ENCODE results near the gene BSN.
"Not testable (repeated sequence)": the region's sequence is repeated elsewhere in the genome, so short reads cannot be mapped to it uniquely, and the experiment has no call there.

BSN gene

GRCh38 chr3:49689908-49690624, 135.8 kb downstream of the BSN start:
- not testable (repeated sequence) for H4K91ac ChIP-seq (ENCODE audit: low read length); H3K14ac ChIP-seq (ENCODE audit: low read length in 2 of 2); H3K23ac ChIP-seq (ENCODE audit: low read length in 2 of 2); H3K36me3 ChIP-seq (ENCODE audit: control insufficient read depth in 1 of 2, insufficient read depth in 2 of 2, low read depth in 1 of 2, low read length in 2 of 2); H2AK5ac ChIP-seq (ENCODE audit: low read length, severe bottlenecking); H3K9me3 ChIP-seq (ENCODE audit: control insufficient read depth, low read length); H2BK12ac ChIP-seq (ENCODE audit: low read length in 2 of 2); H3K27me3 ChIP-seq (ENCODE audit: control insufficient read depth in 1 of 2, insufficient read depth in 1 of 2, low read length in 2 of 2); H2BK120ac ChIP-seq (ENCODE audit: low read depth, low read length); H3K18ac ChIP-seq (ENCODE audit: low read depth in 1 of 2, low read length in 2 of 2); H2BK5ac ChIP-seq (ENCODE audit: low read depth, low read length, poor library complexity, severe bottlenecking); H2BK15ac ChIP-seq (ENCODE audit: low read depth, poor library complexity, severe bottlenecking); H3K27ac ChIP-seq (ENCODE audit: low read length, poor library complexity, severe bottlenecking)
- Histone ChIP-seq H4K8ac (ENCODE audit: low read length) (peak overlapping the region; percentile 83), H3K9ac (ENCODE audit: low read length) (peak overlapping the region; percentile 95), H3K4me1 (ENCODE audit: control insufficient read depth, insufficient read depth, low read depth, low read length) (peaks cover 24% of the 10 kb centered on the region), H3K4me2 (ENCODE audit: low read length, poor library complexity, severe bottlenecking) (peak overlapping the region; percentile 96), H3K4me3 (ENCODE audit: insufficient read depth in 1 of 2, low read depth in 1 of 2, low read length in 2 of 2) (peak overlapping the region; percentile 96 to 99), H3K79me1 (replicated peaks; ENCODE audit: low read length, poor library complexity, severe bottlenecking) (peaks cover 15% of the 10 kb centered on the region), H2AFZ (ENCODE audit: low read depth, low read length) (peak overlapping the region; percentile 96), H3K4ac (ENCODE audit: low read depth in 1 of 2, low read length in 2 of 2) (peak overlapping the region; percentile 21 to 97)
- peak; percentile 18 for DNase-seq
- WGBS: 18% methylated on average over 16 of the region's 16 CpGs

- not testable (repeated sequence) for H3K36me3 ChIP-seq (ENCODE audit: control insufficient read depth in 1 of 2, insufficient read depth in 2 of 2, low read depth in 1 of 2, low read length in 2 of 2); H3K27ac ChIP-seq (ENCODE audit: low read length, poor library complexity, severe bottlenecking); H4K8ac ChIP-seq (ENCODE audit: low read length); H2BK12ac ChIP-seq (ENCODE audit: low read length in 2 of 2); H3K4ac ChIP-seq (ENCODE audit: low read depth in 1 of 2, low read length in 2 of 2); H3K9me3 ChIP-seq (ENCODE audit: control insufficient read depth, low read length); H3K18ac ChIP-seq (ENCODE audit: low read depth in 1 of 2, low read length in 2 of 2); H3K4me3 ChIP-seq (ENCODE audit: insufficient read depth in 1 of 2, low read depth in 1 of 2, low read length in 2 of 2); DNase-seq; H3K27me3 ChIP-seq (ENCODE audit: control insufficient read depth in 1 of 2, insufficient read depth in 1 of 2, low read length in 2 of 2); H2AK5ac ChIP-seq (ENCODE audit: low read length, severe bottlenecking); H2BK5ac ChIP-seq (ENCODE audit: low read depth, low read length, poor library complexity, severe bottlenecking); H3K14ac ChIP-seq (ENCODE audit: low read length in 2 of 2); H2AFZ ChIP-seq (ENCODE audit: low read depth, low read length); H3K23ac ChIP-seq (ENCODE audit: low read length in 2 of 2); H4K91ac ChIP-seq (ENCODE audit: low read length); H2BK15ac ChIP-seq (ENCODE audit: low read depth, poor library complexity, severe bottlenecking); H3K4me2 ChIP-seq (ENCODE audit: low read length, poor library complexity, severe bottlenecking); H2BK120ac ChIP-seq (ENCODE audit: low read depth, low read length); H3K9ac ChIP-seq (ENCODE audit: low read length)
- WGBS: 92% methylated on average over 3 of the region's 3 CpGs
- Histone ChIP-seq H3K4me1 (ENCODE audit: control insufficient read depth, insufficient read depth, low read depth, low read length) (peaks cover 21% of the 10 kb centered on the region), H3K79me1 (replicated peaks; ENCODE audit: low read length, poor library complexity, severe bottlenecking) (peaks cover 15% of the 10 kb centered on the region)
Observed at GRCh38 chr3:49690856-49691255, 136.6 kb downstream of the BSN start.

GRCh38 chr3:49691481-49691880, 137.2 kb downstream of the BSN start:
- H3K36me3 ChIP-seq (ENCODE audit: control insufficient read depth in 1 of 2, insufficient read depth in 2 of 2, low read depth in 1 of 2, low read length in 2 of 2); H2BK12ac ChIP-seq (ENCODE audit: low read length in 2 of 2); H2AK5ac ChIP-seq (ENCODE audit: low read length, severe bottlenecking); DNase-seq; H3K14ac ChIP-seq (ENCODE audit: low read length in 2 of 2); H2BK120ac ChIP-seq (ENCODE audit: low read depth, low read length); H3K4me3 ChIP-seq (ENCODE audit: insufficient read depth in 1 of 2, low read depth in 1 of 2, low read length in 2 of 2); H3K27ac ChIP-seq (ENCODE audit: low read length, poor library complexity, severe bottlenecking); H3K4ac ChIP-seq (ENCODE audit: low read depth in 1 of 2, low read length in 2 of 2); H4K91ac ChIP-seq (ENCODE audit: low read length); H2BK15ac ChIP-seq (ENCODE audit: low read depth, poor library complexity, severe bottlenecking); H3K4me2 ChIP-seq (ENCODE audit: low read length, poor library complexity, severe bottlenecking); H2AFZ ChIP-seq (ENCODE audit: low read depth, low read length); H3K23ac ChIP-seq (ENCODE audit: low read length in 2 of 2); H3K9me3 ChIP-seq (ENCODE audit: control insufficient read depth, low read length); H2BK5ac ChIP-seq (ENCODE audit: low read depth, low read length, poor library complexity, severe bottlenecking); H4K8ac ChIP-seq (ENCODE audit: low read length); H3K27me3 ChIP-seq (ENCODE audit: control insufficient read depth in 1 of 2, insufficient read depth in 1 of 2, low read length in 2 of 2); H3K18ac ChIP-seq (ENCODE audit: low read depth in 1 of 2, low read length in 2 of 2); H3K9ac ChIP-seq (ENCODE audit: low read length): not testable (repeated sequence)
- 100% methylated on average over 2 of the region's 3 CpGs for WGBS
- peaks cover 15% of the 10 kb centered on the region for H3K79me1 ChIP-seq (replicated peaks; ENCODE audit: low read length, poor library complexity, severe bottlenecking)
- H3K4me1 ChIP-seq (ENCODE audit: control insufficient read depth, insufficient read depth, low read depth, low read length): peaks cover 18% of the 10 kb centered on the region

GRCh38 chr3:49694409-49695070, 140.3 kb downstream of the BSN start:
- Histone ChIP-seq H3K4me1 (ENCODE audit: control insufficient read depth, insufficient read depth, low read depth, low read length) (peaks cover 19% of the 10 kb centered on the region), H3K36me3 (ENCODE audit: control insufficient read depth in 1 of 2, insufficient read depth in 2 of 2, low read depth in 1 of 2, low read length in 2 of 2) (peaks cover 14 to 31% of the 10 kb centered on the region in 2 experiments), H3K79me1 (replicated peaks; ENCODE audit: low read length, poor library complexity, severe bottlenecking) (peaks cover 20% of the 10 kb centered on the region)
- not testable (repeated sequence) for H2BK120ac ChIP-seq (ENCODE audit: low read depth, low read length); H2BK12ac ChIP-seq (ENCODE audit: low read length in 2 of 2); DNase-seq; H3K23ac ChIP-seq (ENCODE audit: low read length in 2 of 2); H2AK5ac ChIP-seq (ENCODE audit: low read length, severe bottlenecking); H4K8ac ChIP-seq (ENCODE audit: low read length); H3K4me2 ChIP-seq (ENCODE audit: low read length, poor library complexity, severe bottlenecking); H3K18ac ChIP-seq (ENCODE audit: low read depth in 1 of 2, low read length in 2 of 2); H3K4ac ChIP-seq (ENCODE audit: low read depth in 1 of 2, low read length in 2 of 2); H4K91ac ChIP-seq (ENCODE audit: low read length); H3K4me3 ChIP-seq (ENCODE audit: insufficient read depth in 1 of 2, low read depth in 1 of 2, low read length in 2 of 2); H3K14ac ChIP-seq (ENCODE audit: low read length in 2 of 2); H2BK15ac ChIP-seq (ENCODE audit: low read depth, poor library complexity, severe bottlenecking); H3K9me3 ChIP-seq (ENCODE audit: control insufficient read depth, low read length); H2BK5ac ChIP-seq (ENCODE audit: low read depth, low read length, poor library complexity, severe bottlenecking); H3K9ac ChIP-seq (ENCODE audit: low read length); H3K27me3 ChIP-seq (ENCODE audit: control insufficient read depth in 1 of 2, insufficient read depth in 1 of 2, low read length in 2 of 2); H3K27ac ChIP-seq (ENCODE audit: low read length, poor library complexity, severe bottlenecking); H2AFZ ChIP-seq (ENCODE audit: low read depth, low read length)
- 68% methylated on average over 4 of the region's 6 CpGs for WGBS

Data from mesenchymal stem cell (in vitro differentiated cells and primary cell).